Esophagus muscularis mucosa (tissue), 3 donors: ENCODE results near the gene LIG3.

Experiments used
- CTCF ChIP-seq, 3 experiments: fragments of 200-600 bp in 2 of 3; fragments of 450-650 bp in 1 of 3; sonication (generic) in 2 of 3; IDR thresholded peaks; one replicate each; pipeline ENCODE4 v1.5.1; 2017 to 2019; ENCODE audit warnings: antibody characterized with exemption in 3 of 3, mild to moderate bottlenecking in 2 of 3, moderate library complexity in 1 of 3
- POLR2A ChIP-seq: fragments of 450-650 bp; IDR thresholded peaks from one replicate; pipeline ENCODE4 v1.6.1; 2017; ENCODE audit warnings: antibody characterized with exemption, moderate library complexity, mild to moderate bottlenecking, low read depth

DNA sequence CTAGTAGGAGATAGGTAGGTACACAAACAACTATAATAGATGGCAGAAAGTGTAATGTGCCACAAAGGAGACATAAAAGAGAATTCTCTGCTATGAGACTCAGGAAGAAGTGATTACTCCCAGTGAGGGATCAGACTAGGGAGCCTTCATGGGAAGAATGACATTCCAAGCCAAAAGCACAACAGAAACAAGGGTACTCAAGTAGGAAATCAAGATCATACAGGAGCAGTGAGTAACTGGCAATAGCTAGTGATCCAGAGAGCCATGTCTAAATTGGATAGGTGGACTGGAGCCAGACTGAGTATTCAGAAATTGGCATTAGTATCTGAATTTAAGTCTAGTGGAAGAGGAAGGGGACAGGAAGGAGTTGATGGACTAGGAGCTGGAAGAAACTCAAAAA lies 72.5 kb downstream of the LIG3 start:
- TF ChIP-seq CTCF (IDR thresholded peaks at IDR 0.05) (no peak), POLR2A (no peak)
